T-helper 1 cell (primary cell): ENCODE measurements around the gene PLXNB2.

Source experiments
- DNase-seq, 5 donors: peaks; one replicate each; pipeline ENCODE4 v3.0.0-alpha.2; 2012 to 2020

The PLXNB2 gene

DNA sequence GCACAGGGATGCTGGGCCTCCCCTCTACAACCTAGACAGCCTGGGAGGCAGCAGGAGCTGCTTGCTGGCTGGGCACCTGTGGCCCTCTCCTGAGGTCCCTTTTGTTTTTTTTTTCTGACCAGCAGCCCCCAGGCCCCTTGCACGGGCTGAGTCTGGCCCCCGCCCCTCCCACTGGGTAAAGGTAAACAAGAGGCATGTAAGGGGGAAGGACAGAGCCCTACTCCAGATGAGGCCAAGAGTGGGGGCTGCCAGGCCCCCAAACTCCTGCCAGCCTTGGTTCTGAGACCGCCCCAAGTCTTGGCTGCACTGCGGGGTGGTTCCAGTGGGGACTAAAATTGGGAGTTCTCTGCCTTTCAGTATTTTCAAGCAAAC lies 9.2 kb downstream of the PLXNB2 start:
- DNase-seq: no peak

DNA sequence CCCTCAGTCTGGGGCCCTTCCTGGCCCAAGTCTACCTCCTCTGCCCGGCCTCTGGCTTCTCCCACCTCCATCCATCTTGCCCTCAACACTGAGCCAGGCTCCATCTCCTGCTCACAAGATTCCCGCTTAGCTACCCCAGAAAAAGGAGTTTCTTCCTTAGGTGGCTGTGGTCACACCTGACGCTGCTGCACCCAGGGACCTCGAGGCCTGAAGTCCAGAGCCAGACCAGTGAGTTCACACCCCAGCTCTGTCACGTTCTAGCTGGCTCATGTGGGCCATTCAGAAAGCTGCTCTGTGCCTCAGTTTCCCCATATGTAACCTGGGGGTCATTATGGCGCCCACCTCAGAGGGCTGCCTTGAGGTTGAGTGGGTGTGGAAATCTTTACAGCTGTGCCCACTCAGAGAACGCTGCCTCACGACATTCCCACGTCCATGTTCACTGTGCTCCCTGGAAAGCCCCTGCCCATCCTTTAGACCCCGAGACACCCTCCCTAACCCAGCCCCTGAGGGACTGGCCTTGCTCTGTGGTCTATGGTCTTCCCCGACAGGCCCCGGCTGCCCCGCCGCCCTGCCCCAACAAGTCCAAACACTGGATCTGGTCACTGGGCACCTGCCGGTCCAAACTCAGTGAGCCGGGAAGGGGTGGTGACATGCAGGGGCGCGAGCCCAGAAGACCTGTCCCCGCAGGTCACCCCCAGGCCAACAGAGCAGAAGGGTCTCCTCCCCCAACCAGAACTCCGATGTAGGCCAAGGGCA lies 9.8 kb downstream of the PLXNB2 start:
- no peak for DNase-seq

DNA sequence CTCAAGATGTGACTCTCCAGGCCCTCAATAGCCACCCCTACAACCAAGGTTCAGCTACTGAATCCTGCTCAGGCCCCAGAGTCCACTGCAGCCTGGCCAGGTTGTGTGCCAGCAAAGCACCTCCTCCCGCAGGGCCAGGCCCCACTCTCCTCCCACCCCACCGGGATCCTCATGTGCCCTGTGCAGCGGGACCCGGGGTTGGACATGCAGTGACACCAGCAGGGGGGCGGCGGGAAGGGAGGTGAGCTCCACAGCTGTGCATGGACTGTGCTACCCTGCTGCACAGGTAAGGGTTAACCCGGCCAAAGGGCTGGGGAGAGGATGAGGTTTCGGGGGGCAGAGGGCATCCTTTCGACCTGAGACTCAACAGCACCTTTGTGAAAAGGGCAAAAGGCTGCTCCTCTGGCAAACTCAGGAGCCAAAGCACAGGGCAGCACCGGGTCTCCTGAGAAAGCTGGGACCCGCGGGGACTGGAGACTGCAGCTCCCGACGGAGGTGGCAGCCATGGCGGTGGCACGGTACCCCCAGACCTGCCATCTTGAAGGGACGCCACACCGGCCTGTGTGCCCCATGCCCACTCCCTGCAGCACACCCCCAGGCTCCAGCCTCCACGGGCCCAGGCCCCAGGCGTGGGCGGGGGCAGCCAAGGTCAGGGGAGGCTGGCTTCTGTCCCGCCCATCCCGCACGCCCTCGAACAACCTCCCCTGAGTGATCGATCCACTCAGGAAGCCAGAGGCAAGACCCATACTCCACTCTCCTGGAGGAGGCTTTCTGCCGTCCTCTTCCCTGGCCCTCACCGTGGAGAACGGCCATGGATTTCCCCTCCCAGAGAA lies 10.6 kb downstream of the PLXNB2 start:
- DNase-seq: no peak

DNA sequence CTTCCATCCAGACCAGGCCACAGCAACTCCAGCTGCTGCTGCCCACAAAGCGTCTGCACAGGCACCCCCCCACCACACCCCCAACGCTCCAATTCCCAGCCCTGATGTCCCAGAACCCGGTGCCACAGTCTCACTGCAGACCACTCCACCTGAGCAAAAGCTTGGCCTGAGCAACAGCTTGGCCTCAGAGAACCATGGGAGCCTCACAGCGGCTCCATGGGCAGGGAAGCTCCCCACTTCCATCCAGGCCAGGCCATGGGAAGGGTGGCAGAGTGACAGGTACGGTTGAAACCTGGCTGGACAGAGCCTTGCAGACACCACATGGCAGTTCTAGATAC lies 13.2 kb downstream of the PLXNB2 start:
- no peak for DNase-seq

DNA sequence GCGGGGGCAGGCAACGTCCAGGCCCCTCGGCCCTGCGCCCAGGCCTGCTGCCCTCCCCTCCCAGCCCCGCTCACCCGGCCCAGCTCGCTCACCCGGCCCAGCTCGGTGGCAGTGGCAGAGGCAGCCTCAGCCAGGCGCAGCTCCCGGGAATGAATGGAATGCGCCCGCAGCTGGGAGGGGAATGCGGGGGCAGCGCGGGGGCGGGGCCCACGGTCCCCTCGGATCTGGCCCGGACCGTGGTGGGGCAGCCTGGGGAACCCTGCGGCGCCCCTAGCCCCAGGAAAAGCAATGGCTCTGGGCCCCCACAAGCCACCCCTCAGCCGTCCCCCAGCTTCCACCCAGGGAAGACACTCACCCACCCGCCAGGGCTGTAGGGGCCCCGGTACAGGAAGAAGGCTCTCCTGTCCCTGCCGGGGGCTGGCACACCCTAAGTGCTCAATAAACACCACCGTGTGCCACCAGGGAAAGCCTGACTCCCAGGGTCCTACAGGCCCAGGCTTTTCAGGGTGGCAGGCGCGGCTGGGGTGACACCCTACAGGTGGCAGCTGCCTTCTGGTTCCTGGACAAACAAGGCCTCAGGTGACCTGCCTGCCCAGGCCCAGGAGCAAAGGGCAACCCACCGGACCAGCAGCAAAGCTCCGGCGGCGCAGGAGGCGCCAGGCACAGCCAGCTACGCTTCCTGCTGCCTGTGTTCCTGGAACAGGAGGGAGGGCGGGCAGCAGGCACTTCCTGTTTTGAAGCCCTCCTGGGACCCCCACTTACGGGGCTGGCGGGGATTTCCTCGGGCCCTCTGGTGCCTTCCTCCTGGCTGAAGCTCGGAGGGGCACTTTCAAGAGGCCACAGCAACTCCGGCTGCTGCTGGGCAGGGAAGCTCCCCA lies 13.8 kb downstream of the PLXNB2 start:
- no peak for DNase-seq

DNA sequence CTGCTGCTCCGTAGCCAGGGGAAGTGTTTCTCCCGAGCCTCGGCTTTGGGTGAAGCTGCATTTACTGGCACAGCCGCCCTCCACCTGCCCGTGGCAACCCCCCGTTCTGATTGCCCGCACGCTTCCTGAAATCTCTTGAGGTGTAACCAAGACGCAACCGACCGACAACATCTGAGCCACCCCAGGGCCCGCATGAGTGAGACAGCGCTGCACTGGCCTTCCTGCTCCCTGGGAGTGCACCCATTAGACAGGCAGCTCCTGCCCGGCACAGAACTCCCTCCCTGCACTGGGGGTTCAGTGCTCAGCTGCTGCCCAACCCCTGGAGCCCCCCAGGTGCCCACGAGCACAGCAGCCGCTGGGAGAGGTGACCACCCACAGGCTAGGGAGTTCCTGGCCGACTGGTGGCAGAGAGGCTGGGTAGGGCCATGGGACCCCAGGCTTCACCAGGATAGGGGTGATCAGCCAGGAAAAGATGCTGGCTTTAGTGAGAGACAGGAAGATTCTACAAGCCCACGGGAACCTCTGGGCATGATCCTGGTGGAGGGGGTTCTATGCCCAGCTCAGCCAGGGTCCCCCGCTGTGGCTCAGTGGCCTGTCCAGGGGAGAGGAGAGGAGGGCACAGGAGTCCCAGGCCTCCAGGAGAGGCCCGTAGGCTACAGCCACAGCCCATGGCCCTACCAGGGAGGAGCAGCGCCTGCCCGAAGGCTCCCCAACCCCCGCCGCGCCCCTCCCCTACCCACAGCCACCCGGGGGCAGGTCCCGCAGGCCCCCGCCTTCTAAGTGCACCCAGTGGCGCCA lies 14.6 kb downstream of the PLXNB2 start:
- DNase-seq: peak in 1 of 5 donors; percentile 24

DNA sequence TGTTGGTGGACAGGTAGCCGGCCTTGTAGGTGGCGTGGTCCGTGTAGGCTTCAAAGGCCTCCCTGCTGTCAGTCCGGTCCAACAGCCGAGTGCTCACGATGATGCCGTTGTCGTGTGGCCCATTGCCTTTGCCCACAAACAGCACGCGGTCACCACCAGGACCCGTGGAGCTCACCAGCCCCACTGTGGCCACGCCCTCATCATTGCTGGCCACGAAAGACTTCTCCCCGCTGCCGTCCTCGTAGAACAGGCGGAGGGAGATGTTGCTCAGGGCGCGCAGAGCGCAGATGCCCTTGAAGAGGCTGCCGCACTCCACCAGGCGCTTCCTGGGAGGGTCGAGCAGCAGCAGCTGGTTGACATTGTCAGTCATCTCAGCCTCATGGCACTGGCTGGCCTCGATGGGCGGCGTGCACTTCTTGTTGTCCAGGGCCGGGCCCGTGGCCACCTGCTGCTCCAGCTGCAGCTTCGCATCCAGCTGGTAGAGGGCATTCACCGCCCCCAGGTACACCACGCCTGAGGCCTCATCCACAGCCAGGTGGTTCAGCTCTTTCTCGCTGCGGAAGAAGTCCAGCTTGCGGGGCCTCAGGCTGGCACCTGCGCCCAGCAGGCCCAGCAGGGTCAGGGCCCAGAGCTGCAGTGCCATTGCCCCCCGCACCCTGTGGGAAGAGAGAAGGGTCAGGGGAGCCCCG lies 17.4 kb downstream of the PLXNB2 start:
- no peak for DNase-seq

DNA sequence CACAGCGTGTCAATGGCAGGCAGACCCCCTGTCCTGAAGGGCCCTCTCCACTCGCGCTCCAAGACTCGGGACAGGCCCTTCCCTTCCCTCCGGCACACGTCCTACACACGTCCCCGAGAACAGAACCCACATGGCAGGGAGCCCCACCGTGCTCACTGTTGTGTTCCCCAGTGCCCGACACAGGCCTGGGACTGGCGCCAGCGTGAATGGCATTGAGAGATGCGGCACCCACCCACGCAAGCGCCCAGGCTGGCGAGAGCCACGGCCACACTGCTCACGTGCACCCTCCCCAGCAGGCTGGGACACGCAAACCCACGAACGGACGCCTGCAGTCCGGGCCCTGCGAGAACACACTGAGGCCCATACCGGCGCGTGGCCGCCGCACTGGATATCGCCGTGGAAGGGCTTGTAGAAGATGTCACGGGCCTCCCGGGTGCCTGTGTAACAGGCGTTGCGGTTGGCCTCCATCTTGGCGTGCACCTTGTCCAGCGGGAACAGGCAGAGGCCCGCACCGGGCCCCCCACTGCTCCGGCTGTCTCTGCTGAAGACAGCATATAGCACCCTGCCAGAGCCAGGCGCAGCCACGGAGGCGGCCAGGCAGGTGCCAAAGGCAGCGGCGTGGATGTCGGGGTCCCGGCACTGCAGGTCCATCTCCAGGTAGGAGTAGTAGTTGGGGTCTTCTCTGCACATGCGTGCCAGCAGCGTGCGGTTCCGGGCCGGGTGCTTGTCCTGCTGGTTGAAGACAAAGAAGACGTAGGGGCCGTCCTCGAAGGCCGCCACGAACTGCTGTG lies 18.1 kb downstream of the PLXNB2 start:
- DNase-seq: no peak

DNA sequence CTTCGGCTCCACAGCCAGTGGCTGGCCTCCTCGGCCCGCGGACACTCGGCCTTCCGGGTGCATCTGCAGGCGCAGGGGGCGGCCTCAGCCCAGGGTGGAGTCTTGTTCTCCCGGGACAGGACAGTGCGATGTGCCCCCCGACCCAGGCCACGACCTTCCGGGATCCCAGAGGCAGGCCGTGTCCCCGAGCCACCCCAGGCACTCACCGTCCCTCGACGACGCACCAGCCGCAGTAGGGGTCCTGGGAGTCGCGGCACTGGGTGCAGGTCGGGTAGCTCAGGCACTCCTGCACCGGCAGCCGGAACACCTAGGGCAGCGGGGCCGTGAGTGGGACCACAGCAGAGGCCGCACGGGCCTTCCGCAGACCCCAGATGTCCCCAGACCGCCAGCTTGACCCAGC lies 19.7 kb downstream of the PLXNB2 start:
- DNase-seq: no peak

DNA sequence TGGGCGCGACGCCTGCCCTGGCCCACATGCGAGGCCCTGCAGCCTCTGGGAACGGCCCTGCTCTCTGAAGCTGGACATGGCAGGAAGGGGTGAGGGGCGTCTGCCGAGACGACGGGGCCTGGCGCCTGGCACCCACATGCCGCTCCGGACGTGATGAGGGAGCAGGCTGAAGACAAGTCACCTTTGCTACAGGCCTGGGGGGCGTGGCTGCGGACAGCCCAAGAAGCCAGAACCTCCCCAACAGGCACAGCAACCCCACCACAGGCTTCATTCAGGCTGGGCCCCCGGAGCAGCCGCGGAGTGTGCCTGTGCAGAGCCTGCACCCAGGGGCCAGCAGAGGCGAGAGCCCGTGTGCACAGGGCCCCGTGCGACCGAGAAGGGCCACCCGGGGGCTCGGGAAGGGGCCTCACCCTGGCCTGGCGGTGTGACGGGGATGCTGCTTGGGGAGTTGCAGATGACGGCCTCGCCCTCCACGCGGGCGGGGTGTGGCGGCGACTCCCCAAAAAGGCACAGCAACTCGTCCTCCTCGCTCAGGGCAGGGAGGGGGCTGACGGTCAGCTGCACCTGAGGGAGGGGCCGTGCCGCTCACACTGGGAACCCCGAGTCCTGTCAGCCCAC lies 20.6 kb downstream of the PLXNB2 start:
- DNase-seq: no peak

DNA sequence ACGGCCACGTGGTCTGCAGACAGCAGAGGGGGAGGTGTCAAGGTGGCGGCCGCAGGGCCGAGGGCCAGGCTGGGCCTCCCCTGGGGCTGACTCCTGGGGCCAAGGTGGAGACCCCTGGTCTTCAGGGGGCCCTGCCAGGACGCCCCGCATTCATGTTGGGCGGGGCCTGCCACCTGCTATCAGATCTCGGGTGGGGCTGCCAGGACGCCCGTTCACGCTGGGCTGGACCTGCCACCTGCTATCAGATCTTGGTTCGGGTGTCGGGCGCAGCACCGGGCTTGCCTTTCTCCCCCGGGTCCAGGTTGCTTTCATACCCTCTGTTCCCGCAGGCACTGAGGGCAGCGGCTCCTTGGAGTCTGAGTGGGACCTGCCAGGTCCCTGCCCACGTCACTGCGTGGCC lies 21.2 kb downstream of the PLXNB2 start:
- no peak for DNase-seq

DNA sequence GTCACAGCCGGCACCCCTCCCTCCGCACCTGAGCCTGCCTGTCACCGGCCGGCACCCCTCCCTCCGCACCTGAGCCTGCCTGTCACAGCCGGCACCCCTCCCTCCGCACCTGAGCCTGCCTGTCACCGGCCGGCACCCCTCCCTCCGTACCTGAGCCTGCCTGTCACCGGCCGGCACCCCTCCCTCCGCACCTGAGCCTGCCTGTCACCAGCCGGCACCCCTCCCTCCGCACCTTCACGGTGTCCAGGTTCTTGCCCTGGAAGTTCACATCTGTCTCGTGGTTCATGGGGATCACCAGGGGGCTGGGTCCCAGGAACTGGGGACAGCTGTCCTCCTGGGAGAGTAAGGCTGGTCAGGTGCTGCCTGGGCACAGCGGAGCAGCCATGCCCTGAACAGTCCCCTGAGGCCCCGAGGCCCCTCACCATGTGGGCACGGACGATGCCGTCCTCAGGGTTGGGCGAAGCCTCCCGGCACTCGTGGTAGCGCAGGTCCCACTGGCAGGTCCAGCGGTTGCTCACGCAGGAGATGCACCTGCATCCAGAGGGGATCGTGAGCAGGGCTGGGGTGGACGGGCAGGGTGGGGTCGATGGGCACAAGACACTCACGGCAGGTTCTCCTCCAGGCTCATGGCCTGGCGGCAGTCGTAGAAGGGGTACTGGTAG lies 21.7 kb downstream of the PLXNB2 start:
- no peak for DNase-seq

DNA sequence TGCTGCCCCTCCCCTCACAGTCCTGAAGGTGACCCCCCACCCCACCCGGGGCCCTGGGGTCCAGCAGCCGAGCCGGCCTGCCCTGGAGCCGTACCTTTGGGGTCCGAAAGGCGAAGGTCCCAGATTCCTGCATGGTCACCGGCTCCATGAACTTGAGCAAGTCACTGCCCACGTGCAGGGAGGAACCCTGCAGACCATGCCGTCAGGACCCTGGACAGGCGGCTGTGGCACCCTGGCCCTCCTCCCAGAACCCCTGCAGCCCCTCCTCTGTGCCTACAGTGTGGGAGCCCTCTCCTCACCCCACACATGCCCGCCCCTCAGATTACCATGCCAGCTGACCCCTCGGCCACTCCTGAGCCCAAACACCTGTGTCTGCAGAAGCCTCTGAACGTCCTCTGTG lies 23.0 kb downstream of the PLXNB2 start:
- DNase-seq: no peak

DNA sequence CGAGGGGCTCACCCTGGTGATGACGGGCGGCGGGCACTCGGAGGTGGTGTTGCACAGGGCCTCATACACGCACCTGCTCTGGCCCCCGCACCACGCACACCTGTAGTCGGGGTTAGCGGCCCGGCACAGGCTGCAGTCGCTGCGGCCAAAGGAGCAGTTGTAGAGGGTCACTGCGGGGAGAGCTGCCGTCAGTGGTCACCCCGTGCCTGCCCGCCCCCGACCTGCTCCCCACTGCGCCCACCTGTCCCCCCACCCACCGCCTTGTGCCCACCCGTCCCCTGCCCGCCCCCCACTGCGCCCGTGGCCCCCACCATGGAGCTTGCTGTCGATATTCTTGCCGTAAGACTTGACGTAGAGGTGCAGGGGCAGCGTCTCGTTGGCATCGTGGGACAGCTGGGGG lies 23.6 kb downstream of the PLXNB2 start:
- DNase-seq: no peak

DNA sequence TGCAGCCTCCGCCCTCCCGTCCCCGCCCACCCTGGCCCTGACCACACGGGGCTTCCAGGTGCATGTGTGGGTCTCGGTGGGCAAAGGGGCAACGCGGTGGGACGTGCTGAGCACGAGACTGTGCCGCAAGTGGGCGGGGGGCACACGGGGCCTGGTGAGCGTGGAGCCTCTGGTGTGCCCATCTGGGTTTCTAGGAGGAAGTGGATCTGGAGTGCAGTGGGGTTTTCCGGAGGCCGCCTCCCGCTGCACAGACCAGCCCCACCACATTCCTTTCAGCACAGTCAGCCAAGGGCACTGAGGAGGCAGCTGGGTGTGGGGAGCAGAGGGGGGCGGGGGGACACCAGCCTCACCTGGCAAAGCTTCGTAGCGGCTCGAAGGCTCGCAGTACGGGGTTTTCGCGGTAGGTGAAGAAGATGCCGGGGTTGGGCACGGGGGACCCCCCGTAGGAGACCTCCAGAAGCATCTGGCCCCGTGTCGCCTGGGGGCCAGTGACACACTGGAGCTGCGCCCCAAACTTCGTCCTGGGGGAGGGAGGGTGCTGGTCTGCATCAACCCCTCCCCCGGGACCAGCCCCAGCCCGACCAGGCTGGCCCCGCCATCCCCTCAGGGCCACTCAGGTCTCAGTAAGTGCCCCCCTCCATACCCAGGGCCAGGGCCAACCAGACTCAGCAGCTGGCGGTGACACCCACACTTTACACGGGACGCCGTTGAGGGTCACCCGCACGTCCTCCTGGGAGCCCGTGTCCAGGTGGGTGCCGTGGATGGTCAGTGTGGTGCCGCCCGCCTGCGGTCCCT lies 24.9 kb downstream of the PLXNB2 start:
- DNase-seq: no peak

DNA sequence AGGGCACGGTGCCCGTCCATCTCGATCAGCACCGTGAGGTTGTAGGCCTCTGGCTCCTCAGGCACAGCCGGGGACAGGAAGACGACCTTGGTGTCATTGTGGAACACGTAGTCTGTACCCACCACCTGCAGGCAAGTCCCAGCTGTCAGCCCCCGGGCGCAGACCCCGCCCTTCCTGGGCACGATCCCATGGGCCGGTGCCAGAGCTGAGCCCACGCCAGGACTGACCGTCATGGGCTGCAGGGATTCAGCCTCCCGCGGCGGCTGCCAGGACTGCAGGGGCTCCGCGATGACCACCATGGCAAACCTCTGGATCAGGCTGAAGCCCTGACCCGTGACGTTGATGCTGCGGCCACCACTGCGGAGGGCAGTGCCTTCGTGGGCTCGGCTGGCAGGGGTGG lies 25.5 kb downstream of the PLXNB2 start:
- no peak for DNase-seq

DNA sequence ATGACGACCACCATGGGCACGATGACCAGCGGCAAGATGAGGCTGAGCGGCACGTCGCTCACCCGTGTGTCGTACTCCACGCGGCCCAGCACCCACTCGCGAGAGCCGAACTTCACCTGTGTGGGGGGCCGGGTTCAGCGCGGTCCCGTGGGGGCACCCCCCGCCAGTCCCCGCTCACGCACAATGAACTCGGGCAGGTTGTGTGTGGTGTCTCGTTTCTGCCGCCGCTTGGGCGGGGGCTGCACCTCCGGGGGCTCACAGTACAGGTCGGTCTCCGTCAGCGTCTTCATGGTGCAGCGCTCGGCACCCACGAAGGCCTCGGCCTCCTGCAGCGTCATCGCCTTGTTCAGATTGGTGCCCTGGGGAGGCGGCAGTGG lies 26.1 kb downstream of the PLXNB2 start:
- DNase-seq: no peak

DNA sequence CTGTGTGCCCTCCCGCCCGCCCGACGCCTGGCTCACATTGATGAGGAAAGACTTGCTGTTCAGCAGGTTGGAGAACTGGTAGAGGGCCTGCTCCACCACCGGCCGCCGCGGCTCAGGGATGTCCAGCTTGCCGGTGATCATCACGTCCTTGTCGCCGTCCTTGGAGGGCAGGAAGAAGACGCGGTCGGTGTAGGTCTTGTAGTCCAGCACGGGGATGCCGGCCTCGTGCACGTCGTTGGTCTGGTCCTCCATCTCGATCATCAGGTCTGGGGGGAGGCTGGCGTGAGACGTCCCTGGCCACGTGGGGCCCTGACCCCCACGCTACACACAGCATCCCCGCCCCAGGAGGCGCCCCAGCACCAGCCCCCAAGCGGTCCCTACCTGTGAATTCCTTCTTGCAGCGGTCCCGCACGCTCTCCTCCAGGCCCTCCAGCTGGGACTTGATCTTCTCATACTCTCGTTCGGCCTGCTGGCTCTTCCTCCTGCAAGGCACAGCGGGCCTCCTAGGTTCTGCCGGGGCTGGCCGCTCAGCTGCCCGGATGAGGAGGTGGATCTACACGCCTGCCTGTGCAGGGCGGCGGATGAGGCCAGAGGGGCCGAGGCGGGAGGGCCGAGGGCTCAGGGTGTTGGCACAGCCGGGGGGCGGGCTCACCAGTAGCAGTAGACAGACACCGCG lies 26.6 kb downstream of the PLXNB2 start:
- no peak for DNase-seq
